K562 (cell line): Measurements from ENCODE around the gene ECD. TPM values are rescaled to one million over a fixed set of nuclear protein-coding genes. Genes with fewer than 3 reads are reported as not detected.
A peak's percentile ranks its signal among the peaks of the same experiment; 100 is the strongest.

Experiments used
- BRF1 ChIP-seq: IDR thresholded peaks from 3 replicates; pipeline ENCODE4 v1.6.1; 2011; ENCODE audit warnings: borderline replicate concordance, mild to moderate bottlenecking; ENCODE audit not compliant: insufficient read length; ENCODE audit errors: extremely low read depth
- CHD2 ChIP-seq: IDR thresholded peaks from 2 replicates; pipeline ENCODE4 v1.6.1; 2011; ENCODE audit warnings: low read depth, low read length
- CTBP1 ChIP-seq: fragments of 450-650 bp; IDR thresholded peaks from 2 replicates; pipeline ENCODE4 v1.6.1; 2016; ENCODE audit warnings: borderline replicate concordance
- ELF2 ChIP-seq: fragments of 250-450 bp; sonication (Bioruptor Pico); IDR thresholded peaks from 2 replicates; pipeline ENCODE4 v1.5.0; 2021; ENCODE audit warnings: mild to moderate bottlenecking
- ERF ChIP-seq: fragments of 450-650 bp; formaldehyde crosslinking; IDR thresholded peaks from 2 replicates; pipeline ENCODE4 v1.4.0; 2020; ENCODE audit warnings: mild to moderate bottlenecking, mixed read lengths
- GABPB1 ChIP-seq: sonication (generic); formaldehyde crosslinking; IDR thresholded peaks from 2 replicates; pipeline ENCODE4 v1.8.0; 2022; ENCODE audit warnings: mild to moderate bottlenecking, missing genetic modification reagents
- HMG20A ChIP-seq: fragments of 450-650 bp; formaldehyde crosslinking; conservative IDR thresholded peaks from 2 replicates; pipeline ENCODE4 v1.4.0; 2020; ENCODE audit warnings: mild to moderate bottlenecking, mixed read lengths
- HNRNPLL ChIP-seq: fragments of 200-400 bp; formaldehyde crosslinking; IDR thresholded peaks from 2 replicates; pipeline ENCODE4 v1.6.1; 2017; ENCODE audit warnings: low read length, low read depth, mild to moderate bottlenecking; ENCODE audit not compliant: poor library complexity, severe bottlenecking
- ILK ChIP-seq: fragments of 450-650 bp; IDR thresholded peaks from 2 replicates; pipeline ENCODE4 v1.6.1; 2016; ENCODE audit warnings: missing genetic modification characterization, low read depth, mild to moderate bottlenecking, missing compliant biosample characterization, moderate library complexity, borderline replicate concordance
- IRF2 ChIP-seq: sonication (generic); formaldehyde crosslinking; IDR thresholded peaks from 2 replicates; pipeline ENCODE4 v1.8.1; 2022; ENCODE audit warnings: mild to moderate bottlenecking, missing genetic modification reagents
- KDM1A ChIP-seq, 2 experiments: fragments of 450-650 bp; IDR thresholded peaks; 2 replicates each; pipeline ENCODE4 v1.6.1; 2016; ENCODE audit warnings: mild to moderate bottlenecking in 2 of 2
- KLF13 ChIP-seq: fragments of 450-650 bp; IDR thresholded peaks from 2 replicates; pipeline ENCODE4 v1.6.1; 2016; ENCODE audit warnings: missing genetic modification characterization, low read depth, mild to moderate bottlenecking, missing compliant biosample characterization, moderate library complexity, borderline replicate concordance
- MBD2 ChIP-seq: sonication (generic); IDR thresholded peaks from 2 replicates; pipeline ENCODE4 v1.6.1; 2016; ENCODE audit warnings: low read depth, borderline replicate concordance
- MNT ChIP-seq, 2 experiments: fragments of 450-650 bp; conservative IDR thresholded peaks; 2 replicates each; pipeline ENCODE4 v1.6.1; 2017; ENCODE audit warnings: mild to moderate bottlenecking in 2 of 2, moderate library complexity in 2 of 2
- NR2C1 ChIP-seq, 2 experiments: fragments of 450-650 bp; IDR thresholded peaks; 2 replicates each; pipeline ENCODE4 v1.6.1; 2017; ENCODE audit warnings: mild to moderate bottlenecking in 2 of 2, antibody characterized with exemption in 1 of 2, inconsistent platforms in 1 of 2, missing compliant biosample characterization in 1 of 2, missing genetic modification characterization in 1 of 2
- POU5F1 ChIP-seq: fragments of 150-350 bp; IDR thresholded peaks from 2 replicates; pipeline ENCODE4 v1.6.1; 2014; ENCODE audit warnings: borderline replicate concordance, low read length, low read depth, mild to moderate bottlenecking; ENCODE audit not compliant: partially characterized antibody
- PRMT5 ChIP-seq: sonication (generic); formaldehyde crosslinking; IDR thresholded peaks from 2 replicates; pipeline ENCODE4 v1.5.0; 2020; ENCODE audit warnings: missing genetic modification reagents
- RUNX1 ChIP-seq: sonication (generic); IDR thresholded peaks from 2 replicates; pipeline ENCODE4 v1.6.1; 2016; ENCODE audit warnings: antibody characterized with exemption, low read depth
- SP1 ChIP-seq: sonication (generic); formaldehyde crosslinking; IDR thresholded peaks from 2 replicates; pipeline ENCODE4 v1.8.1; 2022; ENCODE audit warnings: mild to moderate bottlenecking, missing genetic modification reagents
- TAF7 ChIP-seq: fragments of 450-650 bp; IDR thresholded peaks from 2 replicates; pipeline ENCODE4 v1.6.1; 2016; ENCODE audit warnings: missing genetic modification characterization, missing compliant biosample characterization
- XRCC3 ChIP-seq: fragments of 450-650 bp; IDR thresholded peaks from 2 replicates; pipeline ENCODE4 v1.6.1; 2017; ENCODE audit warnings: mild to moderate bottlenecking, moderate library complexity
- ZHX1 ChIP-seq: fragments of 150-350 bp; conservative IDR thresholded peaks from 2 replicates; pipeline ENCODE4 v1.6.1; 2014; ENCODE audit warnings: low read length
- ZNF121 ChIP-seq: sonication (generic); formaldehyde crosslinking; conservative IDR thresholded peaks from 2 replicates; pipeline ENCODE4 v1.8.0; 2022; ENCODE audit warnings: missing genetic modification reagents
- ZNF175 ChIP-seq: fragments of 200-800 bp; sonication (Bioruptor generic); IDR thresholded peaks from 2 replicates; pipeline ENCODE4 v1.6.1; 2016; ENCODE audit warnings: low read depth, mild to moderate bottlenecking, missing genetic modification characterization, missing compliant biosample characterization
- ZNF561 ChIP-seq: fragments of 450-650 bp; formaldehyde crosslinking; conservative IDR thresholded peaks from 2 replicates; pipeline ENCODE4 v1.4.0; 2020; ENCODE audit warnings: mild to moderate bottlenecking, moderate library complexity
- polyA plus RNA-seq, 8 experiments: library from polyadenylated mRNA; depleted of rRNA in 4 of 8; stranded (reverse) in 5 of 8; unstranded in 3 of 8; fragments of >200 nt; fragmentation: Nextera tagmentation in 2 of 8; fragmentation: Illumina TruSeq in 1 of 8; extraction: Ambion mirVana in 2 of 8; extraction: Trizol in 1 of 8; gene quantifications; 2 replicates each; pipeline versions ENCODE4 v1.2.1 to v1.2.3, GENCODE V29; 2011 to 2014; ENCODE audit warnings: inconsistent platforms in 1 of 8, missing spikeins in 1 of 8
- total RNA-seq, 7 experiments: library from RNA; depleted of rRNA in 6 of 7; stranded (reverse); fragments of >200 nt in 6 of 7; fragmentation: Illumina TruSeq in 2 of 7; extraction: Trizol in 2 of 7; gene quantifications; 2 replicates each; pipeline versions ENCODE4 v1.2.1 to v1.2.3, GENCODE V29; 2011 to 2021; ENCODE audit warnings: low replicate concordance in 1 of 7

The ECD gene
- total and polyA plus RNA-seq, 9 of the 15 experiments (the other 6 are each of a cell fraction or from before 2014, with no cell fraction given): 33.5 to 79.9 (median 53.2) TPM

GRCh38 chr10:73096449-73097304, 71.1 kb downstream of the ECD start, which contains the start of gene P4HA1 (continued):
- TF ChIP-seq SP1 (CRISPR knock-in tag) (peak; percentile 92), MNT (conservative IDR thresholded peaks at IDR 0.05) (peak; percentile 74 to 88), ELF2 (CRISPR knock-in tag) (peak; percentile 67; the same call in 1 of the 2 replicates), CTBP1 (peak; percentile 96), GABPB1 (CRISPR knock-in tag) (peak; percentile 83; the same call in 1 of the 2 replicates), IRF2 (CRISPR knock-in tag) (0 out of 2 replicates have a peak, but pooled peaks have one; percentile 47), NR2C1 (IDR thresholded peaks at IDR 0.05) (no peak), NR2C1 (tag; IDR thresholded peaks at IDR 0.05) (no peak), ZNF561 (no peak), PRMT5 (no peak), ILK (tag) (no peak), KLF13 (tag) (peak; percentile 5; the same call in 1 of the 2 replicates), HNRNPLL (no peak), HMG20A (CRISPR knock-in tag) (no peak), ZHX1 (peak; percentile 79), ZNF175 (CRISPR knock-in tag) (no peak), BRF1 (no peak), RUNX1 (0 out of 2 replicates have a peak, but pooled peaks have one; percentile 14), TAF7 (tag) (peak; percentile 68), CHD2 (no peak), KDM1A (IDR thresholded peaks at IDR 0.05) (no peak), ZNF121 (CRISPR knock-in tag) (no peak), ERF (CRISPR knock-in tag) (peak; percentile 92), XRCC3 (no peak), POU5F1 (peak; percentile 27), MBD2 (peak; percentile 87)
